A549 (cell line): ENCODE measurements around the gene SDC4.

ENCODE experiments used
- BHLHE40 ChIP-seq: IDR thresholded peaks from 2 replicates; pipeline ENCODE4 v1.6.1; 2012; ENCODE audit warnings: low read depth, low read length, inconsistent platforms
- ELK1 ChIP-seq: fragments of 150-350 bp; IDR thresholded peaks from 2 replicates; pipeline ENCODE4 v1.6.1; 2014; ENCODE audit warnings: low read depth, mild to moderate bottlenecking, low read length
- HDAC2 ChIP-seq: fragments of 200-600 bp; sonication (generic); IDR thresholded peaks from 2 replicates; pipeline ENCODE4 v1.6.1; 2016
- JUN ChIP-seq, 2 experiments: fragments of >200 bp; sonication (Bioruptor Twin); formaldehyde crosslinking; IDR thresholded peaks; 2 replicates in 1 of 2; 3 replicates in 1 of 2; pipeline ENCODE4 v1.6.1; 2016 to 2017
- RCOR1 ChIP-seq: fragments of 150-350 bp; IDR thresholded peaks from 2 replicates; pipeline ENCODE4 v1.6.1; 2014; ENCODE audit warnings: antibody characterized with exemption, low read length, low read depth
- SMC3 ChIP-seq: fragments of >200 bp; sonication (Bioruptor Twin); formaldehyde crosslinking; IDR thresholded peaks from 3 replicates; pipeline ENCODE4 v1.6.1; 2018; ENCODE audit warnings: inconsistent platforms
- TFCP2L1 ChIP-seq: fragments of 250-450 bp; sonication (Bioruptor Pico); IDR thresholded peaks from 2 replicates; pipeline ENCODE4 v1.5.0; 2021; ENCODE audit warnings: mild to moderate bottlenecking
- TP53 ChIP-seq: fragments of 250-450 bp; sonication (Bioruptor Pico); IDR thresholded peaks from 2 replicates; pipeline ENCODE4 v1.5.0; 2021; ENCODE audit warnings: mild to moderate bottlenecking, moderate library complexity
- ZFP36 ChIP-seq: fragments of 450-650 bp; IDR thresholded peaks from 2 replicates; pipeline ENCODE4 v1.6.1; 2014; ENCODE audit warnings: borderline replicate concordance; ENCODE audit not compliant: partially characterized antibody
- TF ChIP-seq, protein P1 (sequence below): fragments of >200 bp; sonication (Bioruptor Twin); formaldehyde crosslinking; IDR thresholded peaks from 3 replicates; pipeline ENCODE4 v1.5.1; 2016

DNA sequence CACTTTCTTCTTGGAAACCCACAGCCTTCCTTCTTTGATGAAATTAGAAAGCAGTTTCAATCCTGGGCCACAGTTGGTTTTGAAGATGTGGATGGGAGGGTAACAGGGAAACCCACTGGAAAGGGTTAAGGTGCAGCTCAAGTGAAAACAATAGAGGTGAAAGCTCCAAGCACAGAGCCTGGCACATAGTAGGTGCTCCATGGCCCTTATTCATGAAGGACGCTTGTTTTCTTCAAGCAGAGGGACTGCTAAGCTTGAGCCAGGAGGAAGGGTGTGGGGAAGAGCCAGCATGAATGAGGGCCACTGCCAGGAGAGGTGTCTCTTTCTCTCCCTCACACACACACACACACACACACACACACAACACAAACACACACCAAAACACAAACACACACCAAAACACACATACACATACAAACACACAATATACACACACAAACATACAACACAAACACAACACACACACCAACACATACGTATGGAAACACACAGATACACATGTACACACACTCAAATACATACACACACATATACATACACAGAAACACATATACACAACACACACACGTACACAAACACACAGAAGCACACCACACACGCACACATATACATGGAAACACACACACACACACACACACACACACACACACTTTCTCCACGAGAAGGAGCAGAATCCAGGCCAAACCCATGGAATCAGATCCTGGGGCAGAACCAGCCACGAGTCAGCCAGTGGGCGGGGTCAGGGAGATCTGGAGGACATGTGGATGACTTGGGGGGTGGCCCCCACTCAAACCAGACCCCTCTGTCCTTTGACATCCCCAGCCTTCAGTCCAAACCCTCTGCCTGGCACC lies 65.3 kb downstream of the SDC4 start:
- TF ChIP-seq, protein P1, sequence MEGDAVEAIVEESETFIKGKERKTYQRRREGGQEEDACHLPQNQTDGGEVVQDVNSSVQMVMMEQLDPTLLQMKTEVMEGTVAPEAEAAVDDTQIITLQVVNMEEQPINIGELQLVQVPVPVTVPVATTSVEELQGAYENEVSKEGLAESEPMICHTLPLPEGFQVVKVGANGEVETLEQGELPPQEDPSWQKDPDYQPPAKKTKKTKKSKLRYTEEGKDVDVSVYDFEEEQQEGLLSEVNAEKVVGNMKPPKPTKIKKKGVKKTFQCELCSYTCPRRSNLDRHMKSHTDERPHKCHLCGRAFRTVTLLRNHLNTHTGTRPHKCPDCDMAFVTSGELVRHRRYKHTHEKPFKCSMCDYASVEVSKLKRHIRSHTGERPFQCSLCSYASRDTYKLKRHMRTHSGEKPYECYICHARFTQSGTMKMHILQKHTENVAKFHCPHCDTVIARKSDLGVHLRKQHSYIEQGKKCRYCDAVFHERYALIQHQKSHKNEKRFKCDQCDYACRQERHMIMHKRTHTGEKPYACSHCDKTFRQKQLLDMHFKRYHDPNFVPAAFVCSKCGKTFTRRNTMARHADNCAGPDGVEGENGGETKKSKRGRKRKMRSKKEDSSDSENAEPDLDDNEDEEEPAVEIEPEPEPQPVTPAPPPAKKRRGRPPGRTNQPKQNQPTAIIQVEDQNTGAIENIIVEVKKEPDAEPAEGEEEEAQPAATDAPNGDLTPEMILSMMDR = no peak
- no peak for TF ChIP-seq TP53 (CRISPR knock-in tag)
- TF ChIP-seq RCOR1 = no peak
- no peak for TF ChIP-seq JUN (IDR thresholded peaks at IDR 0.05)
- no peak for TF ChIP-seq ELK1
- TF ChIP-seq TFCP2L1 (CRISPR knock-in tag) = no peak
- no peak for TF ChIP-seq SMC3
- no peak for TF ChIP-seq BHLHE40
- TF ChIP-seq ZFP36 = no peak
- TF ChIP-seq HDAC2 = no peak
